DMS 273 (cell line): ENCODE data around the gene METTL21A.

Source experiments
- DNase-seq: peaks from one replicate; lab custom pipeline; 2025; ENCODE audit not compliant: unreplicated experiment; lab: John Stamatoyannopoulos, UW

Gene METTL21A

DNA sequence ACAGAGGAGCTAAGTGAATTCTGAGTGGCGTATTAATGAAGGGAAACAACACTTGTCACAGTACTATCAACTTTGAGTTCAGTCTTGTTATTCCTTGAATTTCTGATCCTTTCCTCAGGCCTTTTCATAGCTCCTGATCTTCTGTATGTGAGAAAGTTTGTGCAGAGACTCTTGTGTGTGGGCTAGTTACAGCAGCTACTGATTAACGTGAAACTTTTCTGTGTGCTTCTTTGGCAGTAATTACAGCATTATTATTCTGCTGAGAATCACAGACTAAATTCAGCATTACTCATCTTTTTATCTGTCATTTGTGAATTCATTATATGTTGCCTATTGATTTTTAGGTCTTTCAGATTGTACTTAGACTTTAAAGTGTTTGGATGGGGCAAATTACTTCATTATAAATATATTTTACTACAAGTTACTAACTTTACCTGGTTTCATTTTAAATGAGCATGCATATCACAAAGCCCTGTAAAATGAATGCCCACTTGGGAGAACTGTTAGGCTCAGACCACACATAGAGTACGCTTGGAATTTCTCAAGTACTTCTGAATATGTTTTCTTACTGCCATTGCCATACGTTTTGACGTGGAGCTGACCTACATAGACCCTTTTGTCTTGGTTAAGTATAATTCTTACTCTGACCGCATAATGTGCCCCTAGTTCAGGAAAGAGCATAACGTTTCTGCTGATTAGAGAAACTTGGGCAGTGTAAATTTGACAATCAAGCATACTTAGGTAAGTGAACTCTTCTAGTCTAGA is 59.3 kb downstream of the METTL21A start:
- no peak for DNase-seq
